Measurements from ENCODE around the gene SMIM33. TPM values are rescaled to one million over a fixed set of nuclear protein-coding genes. Genes with fewer than 3 reads are reported as not detected.

SMIM33 gene
- total RNA-seq, 4 donors from 2014 or later, result not detected

DNA sequence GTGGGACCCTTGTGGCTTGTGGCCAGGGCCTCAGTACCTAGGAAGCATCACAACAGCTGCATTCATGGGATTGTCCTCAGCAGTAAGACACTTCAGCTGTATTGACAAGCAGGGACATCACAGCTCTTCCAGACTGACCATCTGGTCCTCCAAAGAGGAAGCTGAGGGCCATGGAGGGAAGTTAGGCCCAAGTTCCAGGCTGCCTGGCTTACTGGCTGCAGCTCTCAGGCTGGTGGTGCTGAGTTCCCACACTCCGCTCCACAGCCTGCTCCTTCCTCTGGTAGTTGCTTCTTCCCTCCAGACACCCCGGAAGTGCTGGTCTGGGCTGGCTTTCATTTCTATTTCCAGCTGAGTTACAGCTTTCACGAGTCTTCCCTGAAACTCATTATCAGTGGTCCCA lies 17.5 kb downstream of the SMIM33 start:
- TF ChIP-seq POLR2A (IDR thresholded peaks at IDR 0.05), result no peak
- TF ChIP-seq, protein P1, sequence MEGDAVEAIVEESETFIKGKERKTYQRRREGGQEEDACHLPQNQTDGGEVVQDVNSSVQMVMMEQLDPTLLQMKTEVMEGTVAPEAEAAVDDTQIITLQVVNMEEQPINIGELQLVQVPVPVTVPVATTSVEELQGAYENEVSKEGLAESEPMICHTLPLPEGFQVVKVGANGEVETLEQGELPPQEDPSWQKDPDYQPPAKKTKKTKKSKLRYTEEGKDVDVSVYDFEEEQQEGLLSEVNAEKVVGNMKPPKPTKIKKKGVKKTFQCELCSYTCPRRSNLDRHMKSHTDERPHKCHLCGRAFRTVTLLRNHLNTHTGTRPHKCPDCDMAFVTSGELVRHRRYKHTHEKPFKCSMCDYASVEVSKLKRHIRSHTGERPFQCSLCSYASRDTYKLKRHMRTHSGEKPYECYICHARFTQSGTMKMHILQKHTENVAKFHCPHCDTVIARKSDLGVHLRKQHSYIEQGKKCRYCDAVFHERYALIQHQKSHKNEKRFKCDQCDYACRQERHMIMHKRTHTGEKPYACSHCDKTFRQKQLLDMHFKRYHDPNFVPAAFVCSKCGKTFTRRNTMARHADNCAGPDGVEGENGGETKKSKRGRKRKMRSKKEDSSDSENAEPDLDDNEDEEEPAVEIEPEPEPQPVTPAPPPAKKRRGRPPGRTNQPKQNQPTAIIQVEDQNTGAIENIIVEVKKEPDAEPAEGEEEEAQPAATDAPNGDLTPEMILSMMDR (IDR thresholded peaks at IDR 0.05), result no peak
- 83 to 86% methylated on average over 3 of the region's 3 CpGs for WGBS, 2 donors
- intact Hi-C loops (cut with DNase I), result no loop called here
- Histone ChIP-seq H3K27ac (no peak overlapping the region), H3K27me3 (no peaks in the 10 kb centered on the region), H3K9me3 (no peaks in the 10 kb centered on the region), H3K4me3 (replicated peaks in 1 of 3) (no peak overlapping the region), H3K4me1 (peaks cover 0 to 9% of the 10 kb centered on the region in 2 donors), H3K36me3 (no peaks in the 10 kb centered on the region)
- DNase-seq, result peak in 1 of 2 donors; percentile 8

DNA sequence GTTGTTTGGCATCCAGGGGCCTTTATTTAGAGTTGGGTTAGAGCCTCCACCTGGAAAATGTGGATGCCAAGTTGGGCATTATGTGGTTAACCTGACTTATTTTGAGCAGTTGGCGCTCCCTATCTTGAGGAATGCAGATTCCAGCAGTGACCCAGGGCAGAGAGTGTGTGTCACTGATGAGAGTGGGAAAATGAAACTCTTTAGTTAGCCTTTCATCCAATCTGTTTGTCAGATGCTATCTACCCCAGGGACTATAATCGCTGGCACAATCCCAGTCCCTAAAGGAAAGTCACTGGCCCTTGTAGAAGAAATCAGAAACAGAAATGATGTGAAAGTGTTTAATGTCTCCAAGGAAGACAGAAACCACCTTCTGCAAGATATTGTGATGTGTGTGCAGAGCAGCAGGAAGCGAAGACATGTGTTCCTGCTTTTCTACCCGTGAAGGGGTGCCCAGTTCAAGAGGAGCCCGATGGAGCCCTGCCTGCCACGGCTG lies 21.9 kb downstream of the SMIM33 start:
- H3K27me3 ChIP-seq, result no peaks in the 10 kb centered on the region
- H3K27ac ChIP-seq, result peak overlapping the region in 1 of 3 donors; percentile 5
- WGBS, 2 donors, result 30 to 36% methylated on average over 6 of the region's 6 CpGs
- intact Hi-C loops (cut with DNase I), result no loop called here
- no peak for TF ChIP-seq POLR2A (IDR thresholded peaks at IDR 0.05)
- TF ChIP-seq, protein P1 (IDR thresholded peaks at IDR 0.05), result no peak
- DNase-seq, result peak in 1 of 2 donors; percentile 10
- H3K4me3 ChIP-seq (replicated peaks in 1 of 3), result no peak overlapping the region
- no peaks in the 10 kb centered on the region for H3K36me3 ChIP-seq
- no peaks in the 10 kb centered on the region for H3K9me3 ChIP-seq
- H3K4me1 ChIP-seq, result peaks cover 0 to 21% of the 10 kb centered on the region in 2 donors

DNA sequence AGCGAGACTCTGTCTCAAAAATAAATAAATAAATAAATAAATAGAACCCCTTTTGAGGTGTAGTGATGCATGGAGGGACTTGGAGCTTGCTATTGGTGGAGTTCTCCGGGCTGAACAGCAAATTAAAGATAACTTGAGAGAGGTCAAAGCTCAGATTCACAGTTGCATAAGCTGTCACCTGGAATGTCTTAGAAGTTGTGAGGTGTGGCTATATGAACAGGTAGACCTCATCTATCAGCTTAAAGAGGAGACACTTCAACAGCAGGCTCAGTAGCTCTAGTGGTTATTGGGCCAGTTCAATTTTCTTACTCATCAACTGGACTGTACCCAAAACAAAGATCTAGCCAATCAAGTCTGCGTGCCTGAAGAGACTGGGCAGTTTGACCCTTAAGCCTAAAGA lies 23.5 kb downstream of the SMIM33 start:
- H3K9me3 ChIP-seq, result no peaks in the 10 kb centered on the region
- TF ChIP-seq POLR2A (IDR thresholded peaks at IDR 0.05), result no peak
- TF ChIP-seq, protein P1 (IDR thresholded peaks at IDR 0.05), result no peak
- intact Hi-C loops (cut with DNase I), result no loop called here
- H3K36me3 ChIP-seq, result no peaks in the 10 kb centered on the region
- H3K4me3 ChIP-seq (replicated peaks in 1 of 3), result no peak overlapping the region
- H3K27me3 ChIP-seq, result no peaks in the 10 kb centered on the region
- no peak overlapping the region for H3K27ac ChIP-seq
- no peak for DNase-seq
- H3K4me1 ChIP-seq, result peaks cover 0 to 21% of the 10 kb centered on the region in 2 donors
- 77 to 80% methylated on average over 3 of the region's 3 CpGs for WGBS, 2 donors

DNA sequence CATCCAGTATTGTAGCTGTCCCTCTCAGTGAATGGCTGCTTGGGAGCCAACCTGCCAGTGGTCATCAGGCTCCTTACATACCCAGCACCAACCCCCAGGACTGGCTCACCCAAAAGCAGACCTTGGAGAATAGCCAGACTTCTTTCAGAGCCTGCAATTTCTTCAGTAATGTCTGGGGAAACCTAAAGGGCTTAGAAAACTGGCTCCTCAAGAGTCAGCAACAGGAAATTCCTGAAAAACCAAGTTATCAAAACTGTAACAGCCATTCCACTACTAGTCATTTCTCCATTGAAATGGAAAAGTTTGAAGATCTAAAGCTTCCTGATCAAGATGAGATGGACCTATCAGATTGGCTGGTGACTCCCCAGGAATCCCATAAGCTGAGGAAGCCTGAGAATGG lies 24.0 kb downstream of the SMIM33 start:
- H3K27ac ChIP-seq, result no peak overlapping the region
- H3K4me3 ChIP-seq (replicated peaks in 1 of 3), result no peak overlapping the region
- peaks cover 0 to 21% of the 10 kb centered on the region in 2 donors for H3K4me1 ChIP-seq
- no peaks in the 10 kb centered on the region for H3K36me3 ChIP-seq
- TF ChIP-seq POLR2A (IDR thresholded peaks at IDR 0.05), result no peak
- TF ChIP-seq, protein P1 (IDR thresholded peaks at IDR 0.05), result no peak
- DNase-seq, result no peak
- H3K27me3 ChIP-seq, result no peaks in the 10 kb centered on the region
- H3K9me3 ChIP-seq, result no peaks in the 10 kb centered on the region
- intact Hi-C loops (cut with DNase I), result no loop called here

DNA sequence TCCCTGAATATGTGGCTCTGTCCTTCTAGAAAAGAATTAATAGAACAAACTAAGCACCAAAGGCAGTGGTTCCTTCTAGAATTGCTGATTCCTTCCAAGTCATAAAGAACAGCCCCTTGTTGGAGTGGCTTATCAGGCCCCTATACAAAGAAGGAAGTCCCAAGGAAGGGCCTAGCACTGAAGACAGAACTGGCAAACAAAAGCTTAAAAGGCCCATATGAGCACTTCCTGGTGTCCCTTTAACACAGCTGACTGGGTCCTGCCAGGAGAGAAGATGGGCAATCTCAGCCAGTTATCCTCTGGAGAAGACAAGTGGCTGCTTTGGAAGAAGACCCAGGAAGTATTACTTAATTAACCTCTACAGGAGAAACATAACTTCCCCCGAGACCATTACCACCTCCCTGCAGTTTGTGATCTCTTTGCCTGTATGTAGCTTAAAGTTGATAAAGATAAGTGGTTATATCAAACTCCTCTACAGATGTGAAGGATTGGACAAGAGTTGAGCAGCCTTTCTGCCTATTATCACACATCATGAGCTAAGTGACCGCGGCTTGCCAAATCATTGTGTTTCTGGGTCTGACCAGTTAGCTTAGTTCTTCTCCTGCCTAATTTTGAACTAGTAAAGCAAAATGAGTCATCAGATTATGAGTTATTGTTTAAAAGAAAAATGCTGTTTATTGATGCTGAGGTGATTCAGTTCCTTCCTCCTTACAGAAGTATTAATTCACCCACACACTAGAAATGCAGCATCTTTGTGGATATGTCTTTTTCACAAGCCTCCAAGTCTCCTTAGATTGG lies 25.0 kb downstream of the SMIM33 start:
- Histone ChIP-seq H3K4me1 (peaks cover 0 to 21% of the 10 kb centered on the region in 2 donors), H3K4me3 (replicated peaks in 1 of 3) (no peak overlapping the region), H3K9me3 (no peaks in the 10 kb centered on the region), H3K36me3 (no peaks in the 10 kb centered on the region), H3K27me3 (no peaks in the 10 kb centered on the region), H3K27ac (no peak overlapping the region)
- TF ChIP-seq, protein P1 (IDR thresholded peaks at IDR 0.05), result no peak
- TF ChIP-seq POLR2A (IDR thresholded peaks at IDR 0.05), result no peak
- no peak for DNase-seq
- 84 to 91% methylated on average over 3 of the region's 3 CpGs for WGBS, 2 donors
- intact Hi-C loops (cut with DNase I), result no loop called here
